ENCODE results near the gene TM9SF4. TPM values are rescaled to one million over a fixed set of nuclear protein-coding genes. Genes with fewer than 3 reads are reported as not detected.

The TM9SF4 gene
- 38.5 TPM for polyA plus RNA-seq (ENCODE audit: insufficient read length)

GRCh38 chr20:32109392-32110172 lies at the start of gene TM9SF4:
TM9SF4 (plus strand) TSS chr20:32109714; CDS start chr20:32109741, 27 bp downstream.
- DNase-seq (ENCODE audit: low read depth) = peak; percentile 92

- DNase-seq (ENCODE audit: low read depth) = no peak
Measured at GRCh38 chr20:32062776-32063170, 46.7 kb upstream of the TM9SF4 start.

- DNase-seq (ENCODE audit: low read depth) = no peak
Measured at GRCh38 chr20:32063695-32064094, 45.8 kb upstream of the TM9SF4 start.

- DNase-seq (ENCODE audit: low read depth) = no peak
Measured at GRCh38 chr20:32064667-32065066, 44.8 kb upstream of the TM9SF4 start.

- no peak for DNase-seq (ENCODE audit: low read depth)
Measured at GRCh38 chr20:32067234-32067821, 42.2 kb upstream of the TM9SF4 start.

- DNase-seq (ENCODE audit: low read depth) = no peak
Measured at GRCh38 chr20:32068174-32068573, 41.3 kb upstream of the TM9SF4 start.

GRCh38 chr20:32069711-32070110 lies 39.8 kb upstream of the TM9SF4 start:
- no peak for DNase-seq (ENCODE audit: low read depth)

GRCh38 chr20:32070282-32070681 lies 39.2 kb upstream of the TM9SF4 start:
- DNase-seq (ENCODE audit: low read depth) = no peak

GRCh38 chr20:32070690-32071213 lies 38.8 kb upstream of the TM9SF4 start:
- DNase-seq (ENCODE audit: low read depth) = no peak

GRCh38 chr20:32071395-32072167 lies 37.9 kb upstream of the TM9SF4 start:
- DNase-seq (ENCODE audit: low read depth) = no peak

GRCh38 chr20:32072168-32072750 lies 37.3 kb upstream of the TM9SF4 start:
- no peak for DNase-seq (ENCODE audit: low read depth)

- DNase-seq (ENCODE audit: low read depth) = no peak
Measured at GRCh38 chr20:32075534-32075933, 34.0 kb upstream of the TM9SF4 start.

- no peak for DNase-seq (ENCODE audit: low read depth)
Measured at GRCh38 chr20:32077190-32077589, 32.3 kb upstream of the TM9SF4 start.

- no peak for DNase-seq (ENCODE audit: low read depth)
Measured at GRCh38 chr20:32078322-32078721, 31.2 kb upstream of the TM9SF4 start.

GRCh38 chr20:32078791-32079190 lies 30.7 kb upstream of the TM9SF4 start:
- no peak for DNase-seq (ENCODE audit: low read depth)

GRCh38 chr20:32079655-32080109 lies 29.8 kb upstream of the TM9SF4 start:
- no peak for DNase-seq (ENCODE audit: low read depth)

GRCh38 chr20:32080783-32081182 lies 28.7 kb upstream of the TM9SF4 start:
- no peak for DNase-seq (ENCODE audit: low read depth)

- no peak for DNase-seq (ENCODE audit: low read depth)
Measured at GRCh38 chr20:32083469-32083868, 26.0 kb upstream of the TM9SF4 start.

- no peak for DNase-seq (ENCODE audit: low read depth)
Measured at GRCh38 chr20:32087070-32087469, 22.4 kb upstream of the TM9SF4 start.

- no peak for DNase-seq (ENCODE audit: low read depth)
Measured at GRCh38 chr20:32088759-32089158, 20.8 kb upstream of the TM9SF4 start.

GRCh38 chr20:32089637-32090362 lies 19.7 kb upstream of the TM9SF4 start:
- no peak for DNase-seq (ENCODE audit: low read depth)

All from forelimb muscle (tissue), 1 donor.